ENCODE results near the gene LMO7.

GRCh38 chr13:75724752-75725517 is 88.8 kb downstream of the LMO7 start:
- TF ChIP-seq CTCF (IDR thresholded peaks at IDR 0.05): no peak
- TF ChIP-seq POLR2A (IDR thresholded peaks at IDR 0.05): no peak

Measured in breast epithelium (tissue), 3 donors.